Activated CD8-positive, alpha-beta memory T cell treated with anti-CD3 and anti-CD28 coated beads, Interleukin-2, amount 50 U/mL, for 1 hour (primary cell): ENCODE data around the gene ANKRD13D.

Source experiments
- DNase-seq: peaks from one replicate; pipeline ENCODE4 v3.0.0-alpha.2; 2020; ENCODE audit errors: extremely low read depth

The ANKRD13D gene

GRCh38 chr11:67302571-67303131, 13.5 kb downstream of the ANKRD13D start:
- DNase-seq: no peak

- DNase-seq: no peak
Observed at GRCh38 chr11:67303132-67303834, 14.2 kb downstream of the ANKRD13D start, which contains the start of gene SSH3. Gene SSH3, plus strand, starts transcription at chr11:67303530. Its CDS starts 96 bp downstream, at chr11:67303626.

- no peak for DNase-seq
Observed at GRCh38 chr11:67303835-67304411, 14.8 kb downstream of the ANKRD13D start.

GRCh38 chr11:67304511-67305113, 15.5 kb downstream of the ANKRD13D start:
- no peak for DNase-seq

GRCh38 chr11:67306769-67307544, 17.9 kb downstream of the ANKRD13D start:
- DNase-seq: no peak

- DNase-seq: no peak
Observed at GRCh38 chr11:67307545-67308001, 18.5 kb downstream of the ANKRD13D start.

- DNase-seq: no peak
Observed at GRCh38 chr11:67308031-67308866, 19.1 kb downstream of the ANKRD13D start.

- no peak for DNase-seq
Observed at GRCh38 chr11:67309166-67309565, 20.1 kb downstream of the ANKRD13D start.

- DNase-seq: no peak
Observed at GRCh38 chr11:67309661-67310061, 20.6 kb downstream of the ANKRD13D start.

GRCh38 chr11:67310246-67311050, 21.3 kb downstream of the ANKRD13D start:
- no peak for DNase-seq

- DNase-seq: no peak
Observed at GRCh38 chr11:67311051-67311555, 22.0 kb downstream of the ANKRD13D start.

- no peak for DNase-seq
Observed at GRCh38 chr11:67311556-67312082, 22.5 kb downstream of the ANKRD13D start.

- no peak for DNase-seq
Observed at GRCh38 chr11:67312187-67313021, 23.3 kb downstream of the ANKRD13D start.

- no peak for DNase-seq
Observed at GRCh38 chr11:67313125-67313890, 24.2 kb downstream of the ANKRD13D start.

- no peak for DNase-seq
Observed at GRCh38 chr11:67314218-67314617, 25.1 kb downstream of the ANKRD13D start.

- no peak for DNase-seq
Observed at GRCh38 chr11:67315325-67315909, 26.3 kb downstream of the ANKRD13D start.

GRCh38 chr11:67316882-67317204, 27.7 kb downstream of the ANKRD13D start:
- DNase-seq: no peak
